Middle frontal gyrus (tissue), 1 donor: Measurements from ENCODE around the gene EP300.
A peak's percentile ranks its signal among the peaks of the same experiment; 100 is the strongest.
"Not testable (repeated sequence)": the region's sequence is repeated elsewhere in the genome, so short reads cannot be mapped to it uniquely, and the experiment has no call there.

Experiments used
- DNase-seq: peaks from one replicate; pipeline ENCODE4 v3.0.0-alpha.2; 2015; ENCODE audit warnings: low spot score; ENCODE audit errors: extremely low spot score

The EP300 gene

GRCh38 chr22:41092023-41092817 is at the start of gene EP300:
Gene EP300, plus strand, starts transcription at chr22:41092592. Its CDS starts 413 bp downstream, at chr22:41093005.
- DNase-seq = peak; percentile 26

GRCh38 chr22:41043722-41044121 is 48.7 kb upstream of the EP300 start:
- no peak for DNase-seq

DNA sequence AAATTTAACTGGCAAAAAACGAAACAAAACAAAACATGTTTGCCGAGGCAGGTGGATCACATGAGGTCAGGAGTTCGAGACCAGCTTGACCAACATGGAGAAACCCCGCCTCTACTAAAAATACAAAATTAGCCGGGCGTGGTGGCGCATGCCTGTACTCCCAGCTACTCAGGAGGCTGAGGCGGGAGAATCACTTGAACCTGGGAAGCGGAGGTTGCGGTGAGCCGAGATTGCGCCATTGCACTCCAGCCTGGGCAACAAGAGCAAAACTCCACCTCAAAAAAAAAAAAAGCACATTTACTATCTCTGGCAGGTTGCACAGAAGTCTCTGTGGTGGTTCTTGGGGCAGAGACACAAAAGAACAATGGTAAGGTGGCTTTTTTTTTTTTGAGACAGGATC is 46.8 kb upstream of the EP300 start:
- not testable (repeated sequence) for DNase-seq

DNA sequence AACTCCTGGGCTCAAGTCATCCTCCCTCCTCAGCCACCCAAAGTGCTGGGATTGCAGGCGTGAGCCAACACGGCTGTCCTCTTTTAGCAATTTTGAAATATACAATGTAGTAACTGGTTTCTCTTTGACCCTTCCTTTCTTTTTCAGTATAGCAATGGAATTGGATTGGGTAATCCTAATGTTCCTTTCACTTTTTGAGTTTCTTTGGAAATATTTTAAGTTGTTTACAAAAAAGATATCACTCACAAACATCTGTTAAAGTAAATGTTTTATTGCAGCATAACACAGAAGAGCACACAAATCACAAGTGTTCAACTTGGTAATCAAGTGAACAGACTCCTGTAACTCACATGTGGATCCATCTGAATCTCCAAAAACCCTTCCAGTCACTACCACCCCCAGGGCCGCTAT is 44.6 kb upstream of the EP300 start:
- no peak for DNase-seq

GRCh38 chr22:41048345-41048744 is 44.0 kb upstream of the EP300 start:
- DNase-seq = not testable (repeated sequence)

DNA sequence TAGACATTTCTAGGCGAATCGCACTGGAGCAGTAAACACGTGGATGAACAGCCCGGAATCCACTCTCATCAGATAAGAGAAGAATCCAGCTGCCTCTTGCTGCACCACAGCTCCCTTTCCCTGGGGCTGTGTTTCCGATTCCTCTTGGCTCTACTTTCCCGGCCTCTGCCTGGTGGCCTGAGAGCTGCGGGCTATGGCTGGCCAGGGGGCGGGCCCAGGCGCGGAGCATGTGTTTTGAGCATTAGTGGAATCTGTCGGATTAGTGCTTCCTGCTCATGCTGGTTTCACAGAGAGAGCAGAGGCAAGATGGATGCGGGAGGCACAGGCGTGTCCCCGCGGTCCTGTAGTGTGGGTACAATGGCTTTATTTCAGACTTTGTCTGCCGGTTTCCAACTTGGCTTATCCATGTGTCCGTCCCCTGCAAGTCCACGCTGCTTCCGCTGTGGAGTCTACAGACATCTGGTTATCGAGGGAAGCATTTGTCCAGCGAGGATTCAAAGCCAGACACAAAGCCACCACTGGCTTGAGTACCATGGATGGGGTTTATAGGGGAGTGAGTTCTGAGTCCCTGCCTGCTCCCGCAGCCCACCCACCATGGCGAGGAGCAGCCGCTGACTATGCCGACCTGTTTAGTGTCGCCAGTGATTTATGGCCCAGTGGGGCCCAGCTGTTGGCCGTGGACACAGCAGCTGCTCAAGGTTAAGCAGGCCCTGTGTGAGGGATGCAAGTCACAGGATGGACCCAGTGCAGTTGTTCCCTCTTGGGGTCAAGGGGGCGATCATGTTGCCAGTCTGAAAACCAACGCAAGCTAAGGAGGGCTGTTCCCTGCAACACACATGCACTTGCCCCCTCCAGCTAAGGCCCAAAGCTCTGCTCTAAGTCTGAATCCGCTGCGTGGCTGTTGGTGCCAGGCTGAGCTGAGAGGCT is 43.3 kb upstream of the EP300 start:
- no peak for DNase-seq

- DNase-seq = not testable (repeated sequence)
Observed at GRCh38 chr22:41049795-41050194, 42.6 kb upstream of the EP300 start.

DNA sequence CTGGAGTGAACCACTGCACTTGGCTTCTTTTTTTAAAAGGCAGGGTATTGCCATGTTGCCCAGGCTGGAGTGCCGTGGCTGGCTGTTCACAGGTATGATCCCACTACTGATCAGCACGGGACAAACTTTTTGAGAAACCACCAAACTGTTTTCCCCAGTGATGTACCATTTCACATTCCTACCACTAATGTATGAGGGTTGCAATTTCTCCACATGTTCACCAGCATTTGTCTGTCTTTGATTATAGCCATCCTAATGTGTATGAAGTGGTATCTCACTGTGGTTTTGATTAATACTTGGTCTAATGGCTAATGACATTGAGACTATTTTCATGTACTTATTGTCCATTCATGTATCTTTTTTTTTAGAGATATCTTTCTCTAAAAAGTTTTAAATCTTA is 41.5 kb upstream of the EP300 start:
- no peak for DNase-seq

GRCh38 chr22:41052661-41053490 is 39.5 kb upstream of the EP300 start:
- no peak for DNase-seq

- no peak for DNase-seq
Observed at GRCh38 chr22:41057076-41057475, 35.3 kb upstream of the EP300 start.

GRCh38 chr22:41062146-41062545 is 30.2 kb upstream of the EP300 start:
- no peak for DNase-seq

GRCh38 chr22:41064326-41064725 is 28.1 kb upstream of the EP300 start:
- DNase-seq = not testable (repeated sequence)

GRCh38 chr22:41066341-41066740 is 26.1 kb upstream of the EP300 start:
- not testable (repeated sequence) for DNase-seq

DNA sequence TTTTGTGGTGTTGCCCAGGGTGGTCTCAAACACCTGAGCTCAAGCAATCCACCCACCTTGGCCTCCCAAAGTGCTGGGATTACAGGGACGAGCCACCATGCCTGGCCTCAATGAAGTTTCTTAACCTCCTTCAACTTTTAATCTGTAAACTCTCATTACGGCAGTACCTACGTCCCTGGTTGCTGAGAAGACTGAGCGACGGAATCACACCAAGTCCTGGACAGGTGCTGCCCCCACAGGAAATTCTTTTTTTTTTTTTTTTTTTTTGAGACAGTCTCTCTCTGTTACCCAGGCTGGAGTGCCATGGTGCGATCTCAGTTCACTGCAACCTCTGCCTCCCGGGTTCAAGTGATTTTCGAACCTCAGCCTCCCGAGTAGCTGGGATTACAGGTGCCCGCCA is 24.4 kb upstream of the EP300 start:
- DNase-seq = not testable (repeated sequence)

DNA sequence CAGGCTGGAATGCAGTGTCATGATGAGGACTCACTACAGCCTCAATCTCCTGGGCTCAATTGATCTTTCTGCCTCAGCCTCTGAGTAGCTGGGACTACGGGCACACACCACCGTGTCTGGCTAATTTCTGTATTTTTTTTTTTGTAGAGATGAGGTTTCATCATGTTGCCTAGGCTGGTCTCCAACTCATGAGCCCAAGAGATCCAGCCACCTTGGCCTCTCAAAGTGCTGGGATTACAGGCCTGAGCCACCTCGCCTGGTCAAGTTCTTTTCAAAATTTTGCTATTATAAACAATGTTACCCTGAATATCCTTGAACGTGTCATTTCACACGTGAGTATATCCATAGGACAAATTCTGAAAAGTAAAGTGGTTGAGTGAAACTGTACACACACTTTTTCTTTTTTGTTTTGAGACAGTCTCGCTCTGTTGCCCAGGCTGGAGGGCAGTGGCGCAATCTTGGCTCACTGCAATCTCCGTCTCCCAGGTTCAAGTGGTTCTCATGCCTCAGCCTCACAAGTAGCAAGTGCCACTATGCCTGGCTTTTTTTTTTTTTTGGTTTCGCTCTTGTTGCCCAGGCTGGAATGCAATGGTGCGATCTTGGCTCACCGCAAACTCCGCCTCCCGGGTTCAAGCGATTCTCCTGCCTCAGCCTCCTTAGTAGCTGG is 21.6 kb upstream of the EP300 start:
- DNase-seq = no peak

GRCh38 chr22:41074061-41074460 is 18.3 kb upstream of the EP300 start:
- DNase-seq = no peak

- no peak for DNase-seq
Observed at GRCh38 chr22:41074466-41074865, 17.9 kb upstream of the EP300 start.

DNA sequence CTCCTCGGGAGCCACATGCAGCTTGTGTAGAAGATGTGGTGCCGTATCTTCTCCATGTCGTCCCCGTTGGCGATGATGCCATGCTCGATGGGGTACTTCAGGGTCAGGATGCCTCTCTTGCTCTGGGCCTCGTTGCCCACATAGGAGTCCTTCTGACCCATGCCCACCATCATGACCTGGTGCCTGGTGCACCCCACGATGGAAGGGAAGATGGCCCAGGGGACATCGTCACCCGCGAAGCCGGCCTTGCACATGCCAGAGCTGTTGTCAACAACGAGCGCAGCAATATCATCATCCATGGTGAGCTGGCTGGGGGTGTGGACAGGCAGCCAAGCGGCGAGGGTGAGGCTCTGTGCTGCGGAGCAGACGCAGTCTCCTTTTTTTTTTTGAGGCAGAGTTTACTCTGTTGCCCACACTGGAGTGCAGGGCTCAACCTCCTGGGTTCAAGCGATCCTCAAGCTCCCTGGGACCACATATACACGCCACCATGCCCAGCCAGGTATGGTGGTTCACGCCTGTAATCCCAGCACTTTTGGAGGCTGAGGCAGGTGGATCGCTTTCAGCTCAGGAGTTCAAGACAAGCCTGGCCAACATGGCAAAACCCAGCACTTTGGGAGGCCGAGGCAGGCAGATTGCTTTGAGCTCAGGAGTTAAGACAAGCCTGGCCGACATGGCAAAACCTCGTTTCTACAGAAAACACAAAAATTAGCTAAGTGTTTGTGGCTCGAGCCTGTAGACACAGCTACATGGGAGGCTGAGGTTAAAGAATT is 17.3 kb upstream of the EP300 start:
- no peak for DNase-seq

DNA sequence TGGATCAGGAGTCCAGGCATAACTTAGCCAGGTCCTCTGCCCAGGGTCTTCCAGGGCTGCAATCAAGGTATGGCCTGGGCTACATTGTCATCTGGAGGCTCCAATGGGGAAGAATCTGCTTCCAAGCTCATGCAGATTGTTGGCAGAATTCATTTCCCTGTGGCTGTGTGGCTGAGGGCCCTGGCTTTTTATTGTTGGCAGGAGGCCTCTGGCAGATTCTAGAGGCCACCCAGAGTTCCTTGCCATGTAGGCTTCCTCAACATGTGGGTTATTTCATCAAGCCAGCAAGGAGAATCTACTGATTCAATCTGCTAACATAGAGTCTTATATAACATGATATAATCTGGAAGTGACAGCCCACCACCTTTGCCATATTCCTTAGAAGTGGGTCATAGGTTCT is 16.4 kb upstream of the EP300 start:
- DNase-seq = no peak

DNA sequence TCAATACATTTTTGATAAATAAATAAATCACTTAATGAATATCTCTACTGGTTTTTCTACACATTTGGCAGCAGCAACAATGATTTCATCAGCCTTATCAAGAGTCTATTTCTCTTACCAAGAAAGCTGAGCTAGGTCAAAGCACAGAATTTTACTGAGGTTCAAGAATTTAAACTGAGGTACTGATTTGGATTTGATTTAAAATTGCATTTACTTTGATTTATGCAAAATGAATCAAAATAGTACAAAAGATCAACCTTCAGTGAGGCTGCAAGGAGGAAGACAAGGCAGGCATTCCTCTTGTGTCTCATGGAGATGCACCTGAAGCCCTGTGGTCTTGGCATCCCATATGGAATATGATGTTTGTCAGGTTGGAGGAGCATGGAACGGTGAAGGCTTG is 15.5 kb upstream of the EP300 start:
- no peak for DNase-seq
